ENCODE results near the gene CLEC3A. TPM values are rescaled to one million over a fixed set of nuclear protein-coding genes. Genes with fewer than 3 reads are reported as not detected.

Gene CLEC3A
- polyA plus RNA-seq, 1 donor (not counting 4 experiments of a cell fraction or from before 2014, with no cell fraction given) = not detected

GRCh38 chr16:78035012-78035411 lies 12.7 kb downstream of the CLEC3A start:
- H3K36me3 ChIP-seq (ENCODE audit: control insufficient read depth in 2 of 2, extremely low read depth in 1 of 2, insufficient read depth in 2 of 2, low read length in 2 of 2) = no peaks in the 10 kb centered on the region
- no peak overlapping the region for H3K4me3 ChIP-seq (ENCODE audit: control insufficient read depth in 2 of 3, extremely low read depth in 1 of 3, insufficient read depth in 2 of 3, low read depth in 1 of 3, low read length in 3 of 3)
- no peak for DNase-seq (ENCODE audit: low read depth, low spot score)
- FAIRE-seq = no peak
- H3K9ac ChIP-seq (ENCODE audit: control insufficient read depth, extremely low read depth, insufficient read depth, low read length) = no peak overlapping the region
- H3K4me2 ChIP-seq (ENCODE audit: control insufficient read depth, extremely low read depth, insufficient read depth, low read depth, low read length) = no peak overlapping the region
- dilution Hi-C loops (cut with MboI; ENCODE audit: extremely low pct_ligation_motif_present, low sequenced_read_pairs) = no loop called here
- H3K9me1 ChIP-seq (ENCODE audit: control insufficient read depth, extremely low read depth, insufficient read depth, low read length) = no peaks in the 10 kb centered on the region
- no peak for TF ChIP-seq CTCF (optimal IDR thresholded peaks at IDR 0.05 in 1 of 3, IDR thresholded peaks at IDR 0.05 in 1 of 3, conservative IDR thresholded peaks at IDR 0.05 in 1 of 3; ENCODE audit: extremely low read depth in 1 of 3, insufficient read depth in 2 of 3, low read length in 3 of 3)
- TF ChIP-seq EZH2 (IDR thresholded peaks at IDR 0.05; ENCODE audit: low read length) = no peak
- H4K20me1 ChIP-seq (ENCODE audit: control insufficient read depth, extremely low read depth, insufficient read depth, low read length) = no peaks in the 10 kb centered on the region
- no peak overlapping the region for H3K27ac ChIP-seq (ENCODE audit: control insufficient read depth, insufficient read depth, low read length)
- H3K79me2 ChIP-seq (ENCODE audit: control insufficient read depth, insufficient read depth, low read length) = no peaks in the 10 kb centered on the region
- H3K4me1 ChIP-seq (ENCODE audit: control insufficient read depth, extremely low read depth, insufficient read depth, low read length) = peaks cover 8% of the 10 kb centered on the region
- H2AFZ ChIP-seq (ENCODE audit: control insufficient read depth, low read length) = no peak overlapping the region
- H3K27me3 ChIP-seq (ENCODE audit: control insufficient read depth, extremely low read depth, insufficient read depth, low read length) = peaks cover 4% of the 10 kb centered on the region
- no peaks in the 10 kb centered on the region for H3K9me3 ChIP-seq (ENCODE audit: control insufficient read depth, low read depth, low read length)

GRCh38 chr16:78040396-78040795 lies 18.0 kb downstream of the CLEC3A start:
- H3K4me3 ChIP-seq (ENCODE audit: control insufficient read depth in 2 of 3, extremely low read depth in 1 of 3, insufficient read depth in 2 of 3, low read depth in 1 of 3, low read length in 3 of 3) = no peak overlapping the region
- no peaks in the 10 kb centered on the region for H3K9me3 ChIP-seq (ENCODE audit: control insufficient read depth, low read depth, low read length)
- peaks cover 4% of the 10 kb centered on the region for H3K27me3 ChIP-seq (ENCODE audit: control insufficient read depth, extremely low read depth, insufficient read depth, low read length)
- FAIRE-seq (no peak), DNase-seq (ENCODE audit: low read depth, low spot score) (no peak)
- no peak overlapping the region for H3K9ac ChIP-seq (ENCODE audit: control insufficient read depth, extremely low read depth, insufficient read depth, low read length)
- no peaks in the 10 kb centered on the region for H3K79me2 ChIP-seq (ENCODE audit: control insufficient read depth, insufficient read depth, low read length)
- no peaks in the 10 kb centered on the region for H3K9me1 ChIP-seq (ENCODE audit: control insufficient read depth, extremely low read depth, insufficient read depth, low read length)
- H3K27ac ChIP-seq (ENCODE audit: control insufficient read depth, insufficient read depth, low read length) = no peak overlapping the region
- H2AFZ ChIP-seq (ENCODE audit: control insufficient read depth, low read length) = no peak overlapping the region
- no peaks in the 10 kb centered on the region for H4K20me1 ChIP-seq (ENCODE audit: control insufficient read depth, extremely low read depth, insufficient read depth, low read length)
- TF ChIP-seq CTCF (optimal IDR thresholded peaks at IDR 0.05 in 1 of 3, IDR thresholded peaks at IDR 0.05 in 1 of 3, conservative IDR thresholded peaks at IDR 0.05 in 1 of 3; ENCODE audit: extremely low read depth in 1 of 3, insufficient read depth in 2 of 3, low read length in 3 of 3) (no peak), EZH2 (IDR thresholded peaks at IDR 0.05; ENCODE audit: low read length) (no peak)
- H3K4me1 ChIP-seq (ENCODE audit: control insufficient read depth, extremely low read depth, insufficient read depth, low read length) = no peaks in the 10 kb centered on the region
- no peaks in the 10 kb centered on the region for H3K36me3 ChIP-seq (ENCODE audit: control insufficient read depth in 2 of 2, extremely low read depth in 1 of 2, insufficient read depth in 2 of 2, low read length in 2 of 2)
- H3K4me2 ChIP-seq (ENCODE audit: control insufficient read depth, extremely low read depth, insufficient read depth, low read depth, low read length) = no peak overlapping the region
- dilution Hi-C loops (cut with MboI; ENCODE audit: extremely low pct_ligation_motif_present, low sequenced_read_pairs) = no loop called here
